GM23248 (cell line): ENCODE results near the gene POC1A.

Experiments used
- EZH2 ChIP-seq: fragments of 200-600 bp; sonication (generic); IDR thresholded peaks from 2 replicates; pipeline ENCODE4 v1.6.1; 2018; ENCODE audit warnings: antibody characterized with exemption, mild to moderate bottlenecking; ENCODE audit not compliant: insufficient read depth, poor library complexity, severe bottlenecking
- EZH2phosphoT487 ChIP-seq: fragments of 200-600 bp; sonication (generic); IDR thresholded peaks from 2 replicates; pipeline ENCODE4 v1.6.1; 2018; ENCODE audit warnings: antibody characterized with exemption, moderate library complexity, mild to moderate bottlenecking, low read depth; ENCODE audit not compliant: insufficient read depth

DNA sequence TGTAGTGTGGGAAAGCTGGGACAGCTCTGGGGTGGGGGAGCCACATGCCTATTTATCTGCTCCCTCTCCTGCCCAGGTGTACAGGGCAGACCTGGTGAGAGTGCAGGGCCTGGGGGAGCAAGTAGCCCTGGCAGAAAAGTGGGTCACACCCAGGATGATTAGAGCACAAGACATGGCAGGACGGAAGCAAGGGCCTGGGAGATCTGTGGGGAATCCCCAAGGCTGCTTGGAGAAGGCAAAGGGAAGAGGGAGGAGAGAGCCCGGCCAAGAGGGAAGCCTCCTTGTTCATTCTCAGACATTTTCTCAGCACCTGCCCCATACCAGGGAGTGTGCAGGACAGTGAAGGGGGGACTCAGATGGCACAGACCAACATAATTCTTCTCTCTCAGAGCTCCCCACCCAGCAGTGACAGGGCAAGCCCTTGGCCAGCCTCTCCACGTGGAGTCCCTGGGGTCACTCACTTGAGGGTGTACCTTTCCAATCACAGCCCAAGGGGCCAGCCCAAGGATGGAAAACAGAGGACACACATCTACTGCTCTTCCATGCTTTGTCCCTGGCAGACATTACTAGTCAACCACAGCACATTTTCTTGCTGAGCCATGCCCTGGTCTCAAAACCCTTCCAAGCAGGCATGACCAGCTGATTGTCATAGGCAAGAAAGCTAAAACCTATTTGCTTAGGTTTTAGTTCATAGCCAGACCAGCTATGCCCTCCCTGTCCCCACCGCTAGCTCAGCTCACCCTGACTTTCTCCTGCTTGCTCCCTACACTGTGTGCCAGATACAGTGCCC lies 92.9 kb downstream of the POC1A start:
- TF ChIP-seq EZH2 (no peak), EZH2phosphoT487 (no peak)
